Peyer's patch (tissue), 4 donors: ENCODE measurements around the gene GABRR3. TPM values are rescaled to one million over a fixed set of nuclear protein-coding genes. Genes with fewer than 3 reads are reported as not detected.

Experiments
- DNase-seq, 3 donors: peaks; one replicate each; pipeline ENCODE4 v3.0.0-alpha.2; 2017 to 2019
- H3K27ac ChIP-seq, 4 donors: fragments of 200-600 bp; sonication (generic); one replicate each; pipeline ENCODE4 v1.5.1; 2016 to 2019
- H3K27me3 ChIP-seq, 2 donors: fragments of 200-600 bp; sonication (generic); one replicate each; pipeline ENCODE4 v1.5.1; 2019
- H3K36me3 ChIP-seq, 3 donors: fragments of 200-600 bp; sonication (generic); one replicate each; pipeline ENCODE4 v1.5.1; 2016 to 2019
- H3K4me1 ChIP-seq, 4 donors: fragments of 200-600 bp; sonication (generic); one replicate each; pipeline ENCODE4 v1.5.1; 2016 to 2019
- H3K4me3 ChIP-seq, 4 donors: fragments of 200-600 bp; sonication (generic); 1 replicate in 3 of 4; 2 replicates in 1 of 4; pipeline ENCODE4 v1.5.1; 2016 to 2019; ENCODE audit warnings: mild to moderate bottlenecking in 1 of 4
- H3K9me3 ChIP-seq, 4 donors: fragments of 200-600 bp; sonication (generic); one replicate each; pipeline ENCODE4 v1.5.1; 2016 to 2019; ENCODE audit warnings: mild to moderate bottlenecking in 1 of 4
- POLR2A ChIP-seq, 2 donors: fragments of 450-650 bp; IDR thresholded peaks; one replicate each; pipeline ENCODE4 v1.5.1; 2017; ENCODE audit warnings: antibody characterized with exemption in 2 of 2, mild to moderate bottlenecking in 2 of 2, moderate library complexity in 2 of 2
- total RNA-seq, 4 donors: library from RNA; depleted of rRNA; stranded (reverse); fragments of >200 nt; gene quantifications; one replicate each; pipeline ENCODE4 v1.1.0, GENCODE V29; 2016
- TF ChIP-seq, protein P1 (sequence below), 6 experiments: fragments of 450-650 bp in 4 of 6; fragments of 200-600 bp in 2 of 6; sonication (generic) in 1 of 6; IDR thresholded peaks; one replicate each; pipeline ENCODE4 v1.5.1; 2017 to 2019; ENCODE audit warnings: antibody characterized with exemption in 6 of 6, mild to moderate bottlenecking in 3 of 6, moderate library complexity in 1 of 6

Gene GABRR3
- total RNA-seq, 4 donors from 2014 or later, result not detected

DNA sequence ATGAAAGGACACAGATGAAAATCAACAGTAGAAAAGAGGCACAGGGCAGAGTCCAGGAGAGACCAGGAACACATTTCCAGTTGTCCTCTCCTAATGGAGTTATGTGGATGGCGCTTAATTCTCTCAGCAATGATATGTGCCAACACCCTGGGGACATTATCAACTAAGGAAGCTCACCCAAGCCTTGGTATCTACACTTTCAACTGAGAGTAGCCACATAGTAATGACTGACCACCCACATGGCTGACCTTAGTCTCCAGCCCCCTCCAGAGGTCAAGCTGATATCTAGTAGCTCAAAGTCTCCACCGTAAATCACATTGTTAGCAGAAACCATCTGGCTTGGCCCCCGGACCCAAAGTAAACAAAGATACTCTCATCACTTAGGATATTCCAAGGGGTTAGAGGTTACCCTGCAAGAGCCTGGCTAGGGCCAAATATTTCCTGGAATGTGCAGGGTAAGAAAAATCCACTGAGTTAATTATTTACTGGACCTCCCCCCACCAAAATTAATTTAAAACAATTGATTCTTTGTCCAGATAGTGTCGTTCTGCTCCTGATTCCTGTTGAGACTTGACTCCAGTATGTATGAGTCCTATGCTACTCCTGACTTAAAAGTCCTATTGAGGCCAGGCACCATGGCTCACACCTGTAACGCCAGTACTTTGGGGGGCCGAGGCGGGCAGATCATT lies 24.8 kb downstream of the GABRR3 start:
- Histone ChIP-seq H3K36me3 (no peaks in the 10 kb centered on the region), H3K27me3 (no peaks in the 10 kb centered on the region), H3K9me3 (no peaks in the 10 kb centered on the region), H3K27ac (no peak overlapping the region), H3K4me3 (no peak overlapping the region), H3K4me1 (no peaks in the 10 kb centered on the region)
- no peak for DNase-seq
- TF ChIP-seq, protein P1, sequence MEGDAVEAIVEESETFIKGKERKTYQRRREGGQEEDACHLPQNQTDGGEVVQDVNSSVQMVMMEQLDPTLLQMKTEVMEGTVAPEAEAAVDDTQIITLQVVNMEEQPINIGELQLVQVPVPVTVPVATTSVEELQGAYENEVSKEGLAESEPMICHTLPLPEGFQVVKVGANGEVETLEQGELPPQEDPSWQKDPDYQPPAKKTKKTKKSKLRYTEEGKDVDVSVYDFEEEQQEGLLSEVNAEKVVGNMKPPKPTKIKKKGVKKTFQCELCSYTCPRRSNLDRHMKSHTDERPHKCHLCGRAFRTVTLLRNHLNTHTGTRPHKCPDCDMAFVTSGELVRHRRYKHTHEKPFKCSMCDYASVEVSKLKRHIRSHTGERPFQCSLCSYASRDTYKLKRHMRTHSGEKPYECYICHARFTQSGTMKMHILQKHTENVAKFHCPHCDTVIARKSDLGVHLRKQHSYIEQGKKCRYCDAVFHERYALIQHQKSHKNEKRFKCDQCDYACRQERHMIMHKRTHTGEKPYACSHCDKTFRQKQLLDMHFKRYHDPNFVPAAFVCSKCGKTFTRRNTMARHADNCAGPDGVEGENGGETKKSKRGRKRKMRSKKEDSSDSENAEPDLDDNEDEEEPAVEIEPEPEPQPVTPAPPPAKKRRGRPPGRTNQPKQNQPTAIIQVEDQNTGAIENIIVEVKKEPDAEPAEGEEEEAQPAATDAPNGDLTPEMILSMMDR (IDR thresholded peaks at IDR 0.05), result no peak
- TF ChIP-seq POLR2A (IDR thresholded peaks at IDR 0.05), result no peak

DNA sequence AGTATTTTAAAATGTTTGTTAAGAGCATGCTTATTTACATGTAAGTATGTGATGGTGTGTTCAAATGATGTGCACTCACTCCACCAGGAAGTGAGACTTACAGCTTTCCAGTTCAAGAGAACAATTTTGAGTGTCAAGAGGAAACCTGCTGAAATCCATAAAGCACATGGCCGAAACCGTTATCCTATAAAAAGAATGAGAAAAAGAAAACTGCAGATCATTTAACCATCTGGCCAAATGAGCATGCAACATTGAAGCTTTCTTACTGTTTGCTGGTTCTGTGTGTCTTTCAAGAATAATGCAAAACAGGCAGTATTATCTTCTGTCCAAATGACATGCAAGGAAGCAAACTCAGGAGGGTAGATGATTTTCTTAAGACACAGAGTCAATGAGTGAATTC lies 26.3 kb downstream of the GABRR3 start:
- Histone ChIP-seq H3K36me3 (no peaks in the 10 kb centered on the region), H3K27ac (no peak overlapping the region), H3K9me3 (no peaks in the 10 kb centered on the region), H3K4me1 (no peaks in the 10 kb centered on the region), H3K27me3 (no peaks in the 10 kb centered on the region), H3K4me3 (no peak overlapping the region)
- TF ChIP-seq, protein P1 (IDR thresholded peaks at IDR 0.05), result no peak
- no peak for TF ChIP-seq POLR2A (IDR thresholded peaks at IDR 0.05)
- DNase-seq, result no peak

DNA sequence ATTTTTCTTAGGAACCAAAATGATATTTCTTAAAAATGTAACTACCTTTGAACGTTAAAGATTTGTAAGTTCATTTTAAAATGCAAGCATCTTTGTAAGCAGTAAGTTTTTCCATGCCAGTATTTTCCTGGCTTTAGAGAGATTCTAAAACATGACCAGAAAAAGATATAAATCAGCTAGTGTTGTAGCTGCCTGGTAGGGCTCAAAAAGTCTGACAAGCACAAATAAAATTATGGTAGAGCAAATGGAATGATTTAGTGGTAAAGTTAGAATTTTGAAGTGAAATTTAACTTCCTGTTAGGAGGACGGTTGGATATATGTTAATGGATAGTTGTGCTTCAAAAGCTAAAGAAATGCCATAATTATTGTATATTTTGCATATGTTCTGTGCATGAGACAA lies 29.7 kb downstream of the GABRR3 start:
- H3K27ac ChIP-seq, result no peak overlapping the region
- DNase-seq, result no peak
- no peaks in the 10 kb centered on the region for H3K9me3 ChIP-seq
- no peaks in the 10 kb centered on the region for H3K27me3 ChIP-seq
- H3K4me3 ChIP-seq, result no peak overlapping the region
- no peaks in the 10 kb centered on the region for H3K4me1 ChIP-seq
- no peaks in the 10 kb centered on the region for H3K36me3 ChIP-seq
- TF ChIP-seq, protein P1 (IDR thresholded peaks at IDR 0.05), result no peak
- no peak for TF ChIP-seq POLR2A (IDR thresholded peaks at IDR 0.05)

DNA sequence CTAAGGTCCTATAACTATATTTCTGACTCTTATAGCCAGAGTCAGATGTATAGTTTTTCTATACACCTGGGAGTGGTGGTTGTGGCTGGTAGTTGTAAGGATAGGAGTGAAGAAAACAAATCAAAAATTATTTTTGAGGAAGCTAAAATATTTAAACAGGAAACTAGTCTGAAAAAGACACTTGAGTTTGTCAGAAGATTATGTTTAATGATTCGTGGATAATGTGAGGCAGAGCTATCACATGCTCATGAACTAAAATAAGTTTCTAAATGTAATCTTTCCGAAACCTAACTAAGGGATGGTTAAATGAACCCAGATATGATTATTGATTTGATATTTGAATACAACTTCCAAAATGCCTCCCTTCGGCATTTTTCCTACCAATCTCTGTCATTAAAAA lies 30.4 kb downstream of the GABRR3 start:
- H3K4me1 ChIP-seq, result no peaks in the 10 kb centered on the region
- H3K9me3 ChIP-seq, result no peaks in the 10 kb centered on the region
- no peaks in the 10 kb centered on the region for H3K27me3 ChIP-seq
- no peak for TF ChIP-seq POLR2A (IDR thresholded peaks at IDR 0.05)
- TF ChIP-seq, protein P1 (IDR thresholded peaks at IDR 0.05), result no peak
- DNase-seq, result no peak
- H3K4me3 ChIP-seq, result no peak overlapping the region
- H3K36me3 ChIP-seq, result no peaks in the 10 kb centered on the region
- H3K27ac ChIP-seq, result no peak overlapping the region

DNA sequence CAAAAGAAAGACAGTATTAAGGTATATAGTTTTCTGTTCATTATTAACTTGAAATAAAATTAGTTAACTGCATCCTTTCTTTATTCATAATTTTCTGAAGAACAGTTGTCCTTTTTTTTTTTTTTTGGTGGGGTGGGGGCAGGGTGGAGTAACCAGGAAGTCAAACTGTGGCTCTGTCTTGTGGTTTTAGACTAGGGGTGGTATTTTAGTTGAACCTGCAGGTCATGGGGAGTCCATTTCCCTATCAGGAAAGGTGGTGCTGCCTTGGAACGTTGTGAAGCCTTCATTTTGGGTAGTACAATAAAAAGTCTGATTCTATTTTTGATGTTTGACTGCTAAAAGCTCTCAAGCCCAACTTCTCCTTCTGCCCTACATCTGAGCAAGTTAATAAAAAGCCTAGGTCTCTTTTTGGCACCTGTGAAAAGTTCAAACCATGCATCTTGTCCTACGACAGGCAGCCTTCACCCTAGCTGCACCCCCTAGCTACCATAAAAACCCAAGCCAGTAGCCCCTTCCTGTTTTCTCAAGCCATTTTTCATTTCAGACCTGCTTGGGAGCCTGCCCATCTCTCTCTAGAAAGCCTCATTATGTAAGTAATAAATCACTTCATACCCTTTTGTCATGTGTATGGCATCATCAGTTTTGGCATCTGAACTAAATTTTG lies 31.7 kb downstream of the GABRR3 start:
- TF ChIP-seq, protein P1 (IDR thresholded peaks at IDR 0.05), result no peak
- no peak for TF ChIP-seq POLR2A (IDR thresholded peaks at IDR 0.05)
- Histone ChIP-seq H3K4me3 (no peak overlapping the region), H3K36me3 (no peaks in the 10 kb centered on the region), H3K4me1 (no peaks in the 10 kb centered on the region), H3K9me3 (no peaks in the 10 kb centered on the region), H3K27ac (no peak overlapping the region), H3K27me3 (no peaks in the 10 kb centered on the region)
- DNase-seq, result no peak
